ENCODE data around the gene NTN1. TPM values are rescaled to one million over a fixed set of nuclear protein-coding genes. Genes with fewer than 3 reads are reported as not detected.

Gene NTN1
- total RNA-seq, 4 donors from 2014 or later: 3.3 to 19.2 (median 10.4) TPM

DNA sequence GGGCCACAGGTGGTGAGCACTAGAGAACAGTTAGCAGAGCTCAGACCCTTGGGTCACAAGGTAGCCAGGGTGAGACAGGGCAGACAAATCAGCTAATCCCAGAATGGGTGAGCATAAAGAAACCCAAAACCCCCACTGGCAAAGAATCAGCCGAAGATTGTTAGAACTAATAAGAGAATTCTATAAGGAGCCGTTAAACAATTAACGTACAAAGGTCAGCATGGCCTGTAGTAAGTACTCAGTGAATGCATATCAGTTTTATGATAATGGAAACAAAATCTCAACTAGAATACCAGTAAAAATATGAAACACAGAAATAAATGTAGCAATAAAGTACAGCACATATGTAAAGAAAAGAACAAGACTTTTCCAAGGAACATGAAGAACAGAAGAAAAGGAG, 168.6 kb downstream of the NTN1 start:
- no peak overlapping the region for H3K4me3 ChIP-seq
- intact Hi-C loops (cut with DNase I; ENCODE audit: low total_unique reads): no loop called here
- no peak overlapping the region for H3K27ac ChIP-seq
- no peak for DNase-seq
- no peaks in the 10 kb centered on the region for H3K4me1 ChIP-seq
- no peaks in the 10 kb centered on the region for H3K36me3 ChIP-seq
- no peaks in the 10 kb centered on the region for H3K27me3 ChIP-seq
- TF ChIP-seq, protein P1, sequence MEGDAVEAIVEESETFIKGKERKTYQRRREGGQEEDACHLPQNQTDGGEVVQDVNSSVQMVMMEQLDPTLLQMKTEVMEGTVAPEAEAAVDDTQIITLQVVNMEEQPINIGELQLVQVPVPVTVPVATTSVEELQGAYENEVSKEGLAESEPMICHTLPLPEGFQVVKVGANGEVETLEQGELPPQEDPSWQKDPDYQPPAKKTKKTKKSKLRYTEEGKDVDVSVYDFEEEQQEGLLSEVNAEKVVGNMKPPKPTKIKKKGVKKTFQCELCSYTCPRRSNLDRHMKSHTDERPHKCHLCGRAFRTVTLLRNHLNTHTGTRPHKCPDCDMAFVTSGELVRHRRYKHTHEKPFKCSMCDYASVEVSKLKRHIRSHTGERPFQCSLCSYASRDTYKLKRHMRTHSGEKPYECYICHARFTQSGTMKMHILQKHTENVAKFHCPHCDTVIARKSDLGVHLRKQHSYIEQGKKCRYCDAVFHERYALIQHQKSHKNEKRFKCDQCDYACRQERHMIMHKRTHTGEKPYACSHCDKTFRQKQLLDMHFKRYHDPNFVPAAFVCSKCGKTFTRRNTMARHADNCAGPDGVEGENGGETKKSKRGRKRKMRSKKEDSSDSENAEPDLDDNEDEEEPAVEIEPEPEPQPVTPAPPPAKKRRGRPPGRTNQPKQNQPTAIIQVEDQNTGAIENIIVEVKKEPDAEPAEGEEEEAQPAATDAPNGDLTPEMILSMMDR (IDR thresholded peaks at IDR 0.05): no peak
- TF ChIP-seq POLR2A (IDR thresholded peaks at IDR 0.05): no peak
- no peaks in the 10 kb centered on the region for H3K9me3 ChIP-seq

DNA sequence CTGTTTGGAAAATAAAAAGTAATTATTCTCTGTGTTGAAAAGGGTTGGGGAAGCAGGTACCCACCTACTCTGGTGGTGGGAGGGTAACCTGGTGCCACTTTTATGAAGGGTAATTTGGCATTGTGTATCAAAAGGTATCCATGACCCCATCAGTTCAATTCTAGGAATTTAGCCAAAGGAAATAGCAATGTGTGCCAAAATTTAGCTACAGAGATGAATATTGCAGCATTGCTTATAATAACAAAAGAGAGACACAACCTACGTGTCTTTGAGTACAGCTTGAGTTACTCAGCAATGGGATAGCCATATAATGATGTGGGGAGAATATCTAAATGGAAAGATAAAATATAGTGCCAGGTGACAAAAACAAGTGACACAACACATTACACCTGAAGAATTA, 170.7 kb downstream of the NTN1 start:
- no peaks in the 10 kb centered on the region for H3K9me3 ChIP-seq
- H3K36me3 ChIP-seq: no peaks in the 10 kb centered on the region
- TF ChIP-seq, protein P1 (IDR thresholded peaks at IDR 0.05): no peak
- no peak for TF ChIP-seq POLR2A (IDR thresholded peaks at IDR 0.05)
- H3K4me1 ChIP-seq: no peaks in the 10 kb centered on the region
- DNase-seq: no peak
- no peak overlapping the region for H3K27ac ChIP-seq
- no peak overlapping the region for H3K4me3 ChIP-seq
- intact Hi-C loops (cut with DNase I; ENCODE audit: low total_unique reads): no loop called here
- no peaks in the 10 kb centered on the region for H3K27me3 ChIP-seq

DNA sequence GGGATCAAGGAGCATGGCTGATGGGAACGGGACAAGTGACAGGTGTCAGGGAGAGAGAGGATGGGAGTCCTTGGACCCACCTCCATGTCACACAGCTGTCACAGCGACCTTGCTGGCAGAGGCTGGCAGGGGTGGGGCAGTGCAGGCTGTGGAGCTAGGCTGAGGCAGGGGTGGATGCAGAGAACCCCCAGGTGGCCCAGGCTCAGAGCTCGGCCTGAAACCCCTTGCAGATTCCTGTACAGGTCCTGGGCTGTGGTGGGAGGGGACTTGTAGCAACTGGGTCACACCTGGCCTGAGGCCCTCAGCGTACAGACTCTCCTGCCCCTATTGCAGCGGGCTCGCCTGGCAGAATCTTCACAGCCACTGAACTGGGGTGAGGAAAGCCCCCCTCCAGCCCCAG, 174.1 kb downstream of the NTN1 start:
- Histone ChIP-seq H3K27me3 (no peaks in the 10 kb centered on the region), H3K9me3 (no peaks in the 10 kb centered on the region), H3K27ac (no peak overlapping the region), H3K4me1 (no peaks in the 10 kb centered on the region), H3K36me3 (no peaks in the 10 kb centered on the region), H3K4me3 (no peak overlapping the region)
- no peak for DNase-seq
- TF ChIP-seq, protein P1 (IDR thresholded peaks at IDR 0.05): no peak
- no peak for TF ChIP-seq POLR2A (IDR thresholded peaks at IDR 0.05)
- intact Hi-C loops (cut with DNase I; ENCODE audit: low total_unique reads): no loop called here

DNA sequence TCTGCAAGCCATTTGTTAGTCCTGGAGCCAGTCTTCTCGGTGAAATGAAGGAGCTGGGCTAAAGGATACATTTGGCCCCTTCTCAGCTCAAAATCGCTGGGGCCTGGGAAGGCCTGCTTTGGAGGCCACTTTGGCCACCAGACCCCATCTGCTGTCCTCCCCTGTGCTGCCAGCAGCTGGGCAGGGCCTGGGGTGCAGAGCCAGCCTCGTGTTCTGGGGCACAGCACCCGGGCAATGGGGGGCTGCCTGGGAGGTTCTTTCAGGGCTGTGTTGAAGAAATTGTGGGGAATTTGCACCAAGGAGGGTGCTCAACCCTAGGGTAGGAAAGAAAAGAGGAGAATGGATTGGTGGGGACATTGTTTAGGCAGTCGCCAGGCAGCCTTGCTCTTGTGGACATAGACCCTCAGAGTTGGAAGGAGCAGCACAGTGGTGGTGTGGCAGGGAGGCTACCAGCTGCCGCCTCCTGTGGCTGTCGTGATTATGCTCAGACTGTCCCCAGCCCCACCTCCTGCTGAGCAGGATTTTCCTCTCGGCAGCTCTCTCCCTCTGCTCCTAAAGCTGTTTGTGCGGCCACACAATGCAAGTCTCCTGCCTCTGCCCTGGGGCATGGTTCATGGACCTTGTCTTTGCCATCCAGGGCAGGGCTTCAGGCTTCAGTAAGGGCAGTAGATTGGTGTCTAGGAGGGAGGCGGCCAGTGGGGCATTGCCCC, 174.8 kb downstream of the NTN1 start:
- intact Hi-C loops (cut with DNase I; ENCODE audit: low total_unique reads): no loop called here
- H3K4me3 ChIP-seq: no peak overlapping the region
- H3K27me3 ChIP-seq: no peaks in the 10 kb centered on the region
- no peak for TF ChIP-seq POLR2A (IDR thresholded peaks at IDR 0.05)
- TF ChIP-seq, protein P1 (IDR thresholded peaks at IDR 0.05): no peak
- no peaks in the 10 kb centered on the region for H3K4me1 ChIP-seq
- DNase-seq: no peak
- H3K27ac ChIP-seq: no peak overlapping the region
- no peaks in the 10 kb centered on the region for H3K9me3 ChIP-seq
- H3K36me3 ChIP-seq: no peaks in the 10 kb centered on the region

DNA sequence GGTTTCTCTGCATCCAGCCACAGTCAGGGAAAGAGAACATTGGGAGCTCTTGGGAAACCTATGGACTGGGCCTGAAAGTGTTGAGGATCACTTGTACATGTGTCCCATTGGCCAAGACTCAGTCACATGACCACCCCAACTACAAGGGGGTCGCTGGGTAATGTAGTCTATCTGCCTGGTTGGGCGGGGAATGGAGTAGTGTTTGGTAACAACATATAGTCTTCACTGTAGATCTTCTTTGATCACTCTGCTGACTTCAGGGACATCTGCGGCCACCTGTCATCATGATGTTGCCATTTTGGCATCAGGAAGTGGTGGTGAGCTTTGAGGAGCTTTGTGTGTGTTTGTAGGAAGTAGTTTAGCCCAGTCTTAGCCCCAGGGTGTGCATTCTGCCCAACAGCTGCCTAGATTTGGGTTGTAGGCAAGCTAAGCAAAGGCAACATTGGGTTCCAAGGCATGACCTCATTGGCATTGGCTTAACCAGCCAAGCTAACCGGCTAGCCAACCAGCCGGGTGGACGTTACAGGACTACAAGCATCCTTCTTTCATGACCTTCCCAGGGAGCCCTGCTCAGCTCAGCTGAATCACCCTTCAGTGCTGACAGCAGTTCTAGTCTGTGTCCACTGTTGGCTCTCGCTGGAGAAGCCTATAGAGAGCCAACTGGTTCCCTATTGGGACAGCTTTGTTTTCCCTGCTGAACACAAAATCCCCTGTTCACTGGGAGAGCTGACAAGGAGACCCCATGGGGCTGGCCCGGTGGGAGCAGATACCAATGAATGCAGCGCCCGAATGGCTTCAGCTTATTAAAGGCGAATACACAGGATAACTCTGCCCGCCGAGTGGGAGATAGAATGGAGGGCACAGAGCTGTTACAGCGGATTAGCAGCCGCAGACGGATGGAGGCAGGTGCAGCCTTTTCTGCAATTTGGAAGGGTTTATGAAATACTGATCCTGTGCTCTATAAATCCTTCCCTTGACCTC, 178.6 kb downstream of the NTN1 start:
- no peaks in the 10 kb centered on the region for H3K36me3 ChIP-seq
- H3K4me3 ChIP-seq: no peak overlapping the region
- H3K9me3 ChIP-seq: no peaks in the 10 kb centered on the region
- no peak for DNase-seq
- no peaks in the 10 kb centered on the region for H3K27me3 ChIP-seq
- no peak overlapping the region for H3K27ac ChIP-seq
- intact Hi-C loops (cut with DNase I; ENCODE audit: low total_unique reads): no loop called here
- H3K4me1 ChIP-seq: no peaks in the 10 kb centered on the region
- TF ChIP-seq, protein P1 (IDR thresholded peaks at IDR 0.05): no peak

Measured in uterus (tissue), 4 donors.